ENCODE data around the gene RUSC2.
A peak's percentile ranks its signal among the peaks of the same experiment; 100 is the strongest.
"Not testable (repeated sequence)": the region's sequence is repeated elsewhere in the genome, so short reads cannot be mapped to it uniquely, and the experiment has no call there.

The RUSC2 gene

DNA sequence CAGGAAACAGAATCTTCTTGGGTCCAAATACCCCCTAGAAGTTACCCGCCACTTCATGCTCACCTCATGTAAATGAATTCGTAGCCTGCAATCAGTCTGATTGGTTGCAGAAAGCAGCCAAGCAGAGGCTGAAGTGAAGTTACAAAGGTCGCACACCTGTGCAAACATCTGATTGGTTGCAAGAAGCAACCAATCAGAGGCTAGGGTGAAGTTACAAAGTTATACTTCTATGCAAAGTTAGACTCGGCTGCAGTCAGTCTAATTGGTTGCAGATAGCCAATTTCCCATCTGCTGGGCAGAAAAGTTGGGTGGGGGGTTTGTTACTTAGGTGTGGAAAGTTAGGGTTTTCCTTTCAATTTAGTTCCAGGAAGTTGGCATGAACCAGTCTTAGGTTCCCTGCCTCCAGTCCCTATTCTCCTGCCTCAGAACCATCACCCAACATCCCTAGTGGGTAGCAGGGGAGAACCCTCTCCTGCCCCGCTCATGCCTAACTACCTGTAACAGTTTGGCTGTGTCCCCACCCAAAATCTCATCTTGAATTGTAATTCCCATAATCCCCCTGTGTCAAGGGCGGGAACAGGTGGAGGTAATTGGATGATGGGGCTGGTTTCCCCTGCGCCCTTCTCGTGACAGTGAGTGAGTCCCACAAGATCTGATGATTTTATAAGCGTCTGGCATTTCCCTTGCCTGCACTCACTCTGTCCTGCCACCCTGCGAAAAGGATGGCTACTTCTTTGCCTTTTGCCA, 1.2 kb upstream of the RUSC2 start:
- Histone ChIP-seq H2AFZ (ENCODE audit: low read depth) (peak overlapping the region; percentile 92), H3K27me3 (ENCODE audit: insufficient read depth, low read depth) (no peaks in the 10 kb centered on the region), H4K20me1 (ENCODE audit: insufficient read depth) (no peaks in the 10 kb centered on the region), H3K9ac (peak overlapping the region; percentile 55; the same call in 1 of the 2 replicates), H3K4me1 (ENCODE audit: low read depth, poor library complexity, severe bottlenecking) (peaks cover 8% of the 10 kb centered on the region), H3K4me3 (IDR thresholded peaks at IDR 0.05; ENCODE audit: insufficient read depth, low read depth, low read length) (no peak overlapping the region), H3K4me2 (peak overlapping the region; percentile 61), H3K36me3 (ENCODE audit: insufficient read depth) (no peaks in the 10 kb centered on the region), H3K79me2 (ENCODE audit: insufficient read depth, low read depth) (no peaks in the 10 kb centered on the region), H3K27ac (no peak overlapping the region)
- TF ChIP-seq CTCF (conservative IDR thresholded peaks at IDR 0.05; ENCODE audit: low read depth, low read length) = no peak

GRCh38 chr9:35490155-35490909, 421 bp downstream of the RUSC2 start:
- H4K20me1 ChIP-seq (ENCODE audit: insufficient read depth) = no peaks in the 10 kb centered on the region
- 0 out of 2 replicates have a peak, but pooled peaks have one; percentile 1 for TF ChIP-seq CTCF (conservative IDR thresholded peaks at IDR 0.05; ENCODE audit: low read depth, low read length)
- peaks cover 8% of the 10 kb centered on the region for H3K4me1 ChIP-seq (ENCODE audit: low read depth, poor library complexity, severe bottlenecking)
- H2AFZ ChIP-seq (ENCODE audit: low read depth) = peak overlapping the region; percentile 92
- H3K4me3 ChIP-seq (IDR thresholded peaks at IDR 0.05; ENCODE audit: insufficient read depth, low read depth, low read length) = no peak overlapping the region
- H3K27ac ChIP-seq = no peak overlapping the region
- H3K27me3 ChIP-seq (ENCODE audit: insufficient read depth, low read depth) = no peaks in the 10 kb centered on the region
- no peaks in the 10 kb centered on the region for H3K79me2 ChIP-seq (ENCODE audit: insufficient read depth, low read depth)
- H3K9ac ChIP-seq = peak overlapping the region; percentile 55; the same call in 1 of the 2 replicates
- peak overlapping the region; percentile 61 for H3K4me2 ChIP-seq
- no peaks in the 10 kb centered on the region for H3K36me3 ChIP-seq (ENCODE audit: insufficient read depth)

DNA sequence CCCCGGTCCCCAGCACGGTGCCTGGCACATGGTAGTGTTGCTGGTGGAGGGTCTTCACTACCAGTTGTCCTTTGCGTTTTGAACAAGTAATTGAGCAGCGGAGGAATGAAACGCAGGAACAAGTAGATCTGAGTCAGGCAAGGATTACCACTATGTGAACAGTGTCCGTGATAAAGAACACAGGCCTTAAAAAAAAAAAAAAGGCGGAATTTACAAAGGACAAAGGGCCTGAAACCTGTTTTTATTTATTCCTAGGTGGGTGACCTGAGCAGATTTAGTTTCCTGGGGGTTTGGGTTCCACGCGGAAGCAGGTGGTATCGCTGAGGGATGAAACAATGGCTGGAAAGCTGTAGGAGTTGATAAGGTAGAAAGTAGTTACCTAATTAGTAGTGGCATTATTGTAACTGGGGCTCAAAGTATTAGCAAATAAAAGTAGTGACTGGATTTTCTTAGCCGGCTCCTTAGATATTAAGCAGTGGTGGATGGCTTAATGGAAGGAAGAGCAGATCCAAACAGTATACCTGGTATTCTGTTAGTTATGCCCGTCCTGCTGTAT, 1.1 kb downstream of the RUSC2 start:
- no peak overlapping the region; the same call in 1 of the 2 replicates for H2AFZ ChIP-seq (ENCODE audit: low read depth)
- no peaks in the 10 kb centered on the region for H3K36me3 ChIP-seq (ENCODE audit: insufficient read depth)
- H3K9ac ChIP-seq = no peak overlapping the region
- H3K79me2 ChIP-seq (ENCODE audit: insufficient read depth, low read depth) = no peaks in the 10 kb centered on the region
- H3K4me3 ChIP-seq (IDR thresholded peaks at IDR 0.05; ENCODE audit: insufficient read depth, low read depth, low read length) = no peak overlapping the region
- no peaks in the 10 kb centered on the region for H3K27me3 ChIP-seq (ENCODE audit: insufficient read depth, low read depth)
- H3K27ac ChIP-seq = no peak overlapping the region
- no peaks in the 10 kb centered on the region for H4K20me1 ChIP-seq (ENCODE audit: insufficient read depth)
- TF ChIP-seq CTCF (conservative IDR thresholded peaks at IDR 0.05; ENCODE audit: low read depth, low read length) = no peak
- peaks cover 8% of the 10 kb centered on the region for H3K4me1 ChIP-seq (ENCODE audit: low read depth, poor library complexity, severe bottlenecking)
- 0 out of 2 replicates have a peak overlapping the region, but pooled peaks have one; percentile 61 for H3K4me2 ChIP-seq

- not testable (repeated sequence) for H3K27me3 ChIP-seq (ENCODE audit: insufficient read depth, low read depth); H3K36me3 ChIP-seq (ENCODE audit: insufficient read depth); H3K4me2 ChIP-seq; H4K20me1 ChIP-seq (ENCODE audit: insufficient read depth); H3K4me1 ChIP-seq (ENCODE audit: low read depth, poor library complexity, severe bottlenecking); H2AFZ ChIP-seq (ENCODE audit: low read depth); H3K79me2 ChIP-seq (ENCODE audit: insufficient read depth, low read depth); H3K9ac ChIP-seq; H3K4me3 ChIP-seq (IDR thresholded peaks at IDR 0.05; ENCODE audit: insufficient read depth, low read depth, low read length); H3K27ac ChIP-seq
Measured at GRCh38 chr9:35493119-35493518, 3.2 kb downstream of the RUSC2 start.

All from KMS-11 (cell line).